HG02938 (cell line): ENCODE measurements around the gene UBALD1.
"Not testable (repeated sequence)": the region's sequence is repeated elsewhere in the genome, so short reads cannot be mapped to it uniquely, and the experiment has no call there.

Experiments
- ATAC-seq: cut with Tn5 transposase; IDR thresholded peaks from one replicate; pipeline ENCODE4 v1.9.1; 2021; ENCODE audit warnings: mild to moderate bottlenecking, moderate library complexity; ENCODE audit not compliant: unreplicated experiment

The UBALD1 gene

DNA sequence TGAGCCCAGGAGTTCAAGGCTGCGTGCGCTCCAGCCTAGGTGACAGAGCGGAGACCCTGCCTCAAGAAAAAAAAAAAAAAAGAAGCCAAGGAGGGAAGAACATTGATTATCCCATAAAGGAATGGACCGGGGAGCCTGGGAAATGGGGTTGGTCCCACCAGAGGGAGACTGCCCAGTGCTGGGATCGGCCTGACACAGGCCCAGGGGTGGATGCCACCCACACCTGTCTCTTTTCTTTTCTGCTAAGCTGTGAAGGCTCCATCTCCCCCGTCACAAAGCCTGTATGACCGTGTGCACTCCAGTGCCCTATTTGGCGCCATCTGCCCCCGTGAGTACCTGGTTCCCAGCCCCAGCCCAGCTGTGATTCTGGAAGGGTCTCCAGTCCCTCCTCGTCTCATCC lies 15.7 kb downstream of the UBALD1 start:
- ATAC-seq, result no peak

DNA sequence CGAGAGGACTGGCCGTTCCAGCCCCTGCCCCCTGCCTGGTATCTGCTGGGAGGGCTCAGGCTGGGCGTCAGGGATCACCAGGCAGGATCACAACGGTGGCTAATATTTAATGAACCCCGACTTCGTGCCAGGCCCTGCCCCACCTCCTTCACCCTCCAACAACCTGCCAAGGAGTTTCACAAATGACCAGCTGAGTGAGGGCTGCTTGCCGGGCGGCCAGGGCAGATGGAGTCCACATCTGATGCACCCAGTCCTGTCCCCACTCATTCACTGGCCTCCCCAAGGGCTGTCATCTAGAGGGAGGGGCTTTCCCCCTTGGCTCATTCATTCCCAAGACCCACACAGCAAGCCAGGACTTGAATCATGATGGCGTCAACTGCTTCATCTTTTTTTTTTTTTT lies 17.5 kb downstream of the UBALD1 start:
- ATAC-seq, result no peak

DNA sequence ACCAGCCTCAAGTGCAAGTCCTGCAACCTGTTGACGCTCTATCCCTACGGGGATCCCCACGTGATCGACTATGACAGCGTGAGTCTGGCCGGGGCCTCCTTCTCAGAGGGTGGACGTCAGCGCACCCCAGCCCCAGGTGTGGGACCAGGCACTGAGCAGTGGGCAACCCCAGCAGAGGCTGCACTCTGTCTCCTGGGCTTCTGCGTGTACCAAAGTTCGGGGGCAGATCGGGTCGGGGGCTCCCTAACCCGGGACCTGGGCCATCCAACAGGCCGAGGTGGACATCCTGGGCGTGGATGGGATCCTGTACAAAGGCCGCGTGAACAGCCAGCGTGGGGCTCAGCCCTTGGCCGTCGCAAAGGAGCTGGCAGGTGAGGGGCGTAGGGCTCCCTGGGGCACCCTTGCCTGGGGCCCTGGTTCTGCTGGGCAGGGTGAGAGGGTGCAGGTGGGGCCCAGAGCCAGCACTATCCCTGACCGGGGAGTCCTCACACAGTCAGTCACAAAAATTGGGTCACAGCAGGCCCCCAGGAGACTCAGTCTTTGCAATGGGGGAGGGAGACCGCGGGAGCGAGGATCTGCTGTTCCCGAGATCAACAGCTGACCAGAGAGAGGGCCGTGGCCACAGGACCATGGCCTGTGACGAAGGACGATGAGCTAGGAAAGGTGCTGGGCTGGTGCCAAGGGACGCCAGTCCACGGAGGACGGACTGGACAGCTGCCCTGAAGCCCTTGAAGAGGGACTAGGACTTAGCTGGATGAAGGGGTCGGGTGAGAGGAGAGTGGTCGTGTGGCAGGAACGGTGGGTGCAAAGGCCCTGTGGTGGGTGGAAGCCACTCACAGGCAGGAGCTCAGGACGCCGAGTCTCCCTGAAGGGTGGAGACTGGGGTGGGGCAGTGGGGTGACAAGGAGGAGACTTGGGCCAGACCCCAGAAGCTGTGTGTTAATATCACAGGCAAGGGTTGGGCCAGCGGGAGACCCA lies 20.0 kb downstream of the UBALD1 start:
- ATAC-seq, result no peak

DNA sequence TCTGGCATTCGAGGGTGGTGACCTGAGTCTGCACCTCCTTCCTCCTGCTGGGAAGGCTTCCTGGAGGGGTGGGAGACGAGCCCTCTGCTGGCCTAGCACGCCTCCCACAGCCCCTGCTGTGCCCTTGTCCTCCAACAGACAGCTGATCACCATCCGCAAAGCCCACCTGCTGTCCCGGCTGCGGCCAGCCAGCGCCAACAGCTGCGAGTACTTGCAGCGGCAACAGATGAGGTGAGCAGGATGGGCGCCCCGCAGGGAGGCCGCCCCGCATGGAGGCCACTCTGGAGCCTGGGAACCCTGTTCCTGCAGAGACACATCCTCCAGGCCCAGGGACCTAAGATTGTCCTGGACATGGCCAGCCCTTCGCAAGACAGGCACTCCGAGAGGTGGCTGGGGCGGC lies 21.6 kb downstream of the UBALD1 start:
- no peak for ATAC-seq

DNA sequence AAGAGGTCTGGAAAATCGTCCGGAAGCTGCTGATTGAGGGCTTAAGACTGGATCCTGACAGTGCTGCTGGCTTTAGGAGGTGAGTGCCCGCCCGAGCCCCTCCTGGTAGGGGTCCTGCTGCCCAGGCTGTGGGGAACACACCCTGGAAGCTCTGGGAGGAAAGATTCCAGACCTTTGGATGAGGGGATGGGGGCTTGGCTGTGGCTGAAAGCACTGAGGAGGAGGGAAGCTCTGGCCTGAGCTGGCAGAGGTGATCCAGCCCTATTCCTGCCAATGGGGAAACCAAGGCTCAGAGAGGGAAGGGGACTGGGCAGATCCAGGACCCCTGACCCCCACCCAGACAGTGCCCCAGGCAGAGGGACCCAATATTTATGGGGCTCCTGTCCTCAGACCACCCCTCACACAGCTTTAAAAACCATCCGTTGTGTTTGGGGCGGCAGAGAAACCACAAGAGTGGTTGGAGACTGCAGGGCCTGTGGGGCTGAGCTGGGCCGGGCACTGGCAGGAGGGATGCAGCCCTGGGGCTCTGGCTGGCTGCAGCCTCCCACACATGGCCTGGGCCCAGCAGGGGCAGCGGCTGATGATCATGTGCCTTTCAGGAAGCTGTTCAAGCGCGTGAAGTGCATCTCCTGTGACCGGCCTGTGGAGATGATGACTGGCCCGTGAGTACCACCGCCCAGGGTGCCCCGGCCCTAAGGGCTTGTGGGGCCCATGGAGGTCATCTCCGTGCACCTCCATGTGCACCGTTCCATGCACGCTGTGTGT lies 22.8 kb downstream of the UBALD1 start:
- no peak for ATAC-seq

DNA sequence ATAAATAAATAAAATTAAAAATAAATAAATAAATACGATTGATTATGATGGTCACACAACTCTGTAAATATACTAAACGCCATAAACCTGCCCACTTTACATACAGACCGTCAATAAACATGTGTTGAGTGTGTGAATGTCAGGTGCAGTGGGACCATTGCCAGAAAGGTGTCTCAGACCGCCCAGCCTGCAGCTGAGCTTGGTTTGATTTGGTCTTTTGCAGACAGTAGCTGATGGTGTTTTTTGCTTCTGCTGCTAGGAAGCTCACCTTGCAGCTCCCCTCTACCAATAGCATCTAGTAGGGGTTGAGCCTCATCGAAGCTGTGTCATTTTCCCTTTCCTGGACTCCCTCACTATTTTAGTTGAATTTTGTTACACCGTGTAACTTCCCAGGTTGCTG lies 23.5 kb downstream of the UBALD1 start:
- no peak for ATAC-seq

DNA sequence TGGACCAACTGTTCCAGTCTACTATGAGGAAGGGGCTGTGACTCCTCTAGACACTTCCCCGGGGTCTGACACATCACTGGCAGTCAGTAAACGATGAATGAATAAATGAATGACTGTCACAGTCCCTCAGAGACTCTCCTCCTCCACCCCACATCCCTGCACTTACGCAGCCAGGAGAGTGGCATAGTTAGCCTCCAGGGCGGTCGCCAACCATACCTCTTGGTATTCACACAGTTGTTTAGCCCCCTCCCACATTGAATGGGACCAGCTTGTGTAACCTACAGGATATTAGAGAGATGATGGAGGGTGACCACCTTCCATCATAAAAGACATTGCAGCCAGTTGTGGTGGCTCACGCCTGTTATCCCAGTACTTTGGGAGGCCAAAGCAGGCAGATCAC lies 25.7 kb downstream of the UBALD1 start:
- ATAC-seq, result no peak

DNA sequence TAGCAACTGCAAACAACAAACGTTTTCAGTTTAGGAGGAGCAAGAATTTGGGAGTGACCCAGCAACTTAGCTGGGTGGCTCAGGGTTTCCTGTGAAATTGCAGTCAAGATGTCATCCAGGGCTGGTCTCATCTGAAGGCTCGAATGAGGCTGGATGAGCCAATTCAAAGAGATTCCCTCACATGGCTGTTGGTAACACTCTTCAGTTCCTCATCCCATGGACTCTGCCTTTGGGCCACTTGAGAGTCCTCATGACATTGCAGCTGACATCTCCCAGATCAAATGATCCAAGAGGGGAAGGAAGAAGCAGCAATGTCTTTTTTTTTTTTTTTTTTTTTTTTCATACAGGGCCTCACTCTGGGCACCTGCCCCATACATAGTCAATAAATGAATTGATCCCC lies 26.3 kb downstream of the UBALD1 start:
- ATAC-seq, result no peak

DNA sequence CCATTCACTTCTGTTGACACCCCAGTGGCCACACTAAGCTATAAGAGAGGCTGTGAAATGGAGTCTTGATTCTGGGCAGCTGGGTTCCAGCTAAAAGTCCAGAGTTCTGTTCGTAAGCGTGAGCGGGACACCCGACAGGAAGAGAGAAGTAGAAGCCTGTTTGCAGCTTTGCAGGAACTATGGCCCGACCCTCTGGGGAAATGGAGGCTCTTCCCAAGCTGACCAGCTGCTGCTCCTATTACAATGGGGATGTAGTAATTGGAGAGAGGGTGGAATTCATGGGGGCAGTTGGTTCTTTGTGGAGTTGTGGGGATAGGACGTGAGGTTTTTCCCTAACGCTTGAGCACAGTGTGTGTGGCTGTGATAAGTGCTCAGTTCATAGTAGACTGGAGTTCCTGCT lies 28.4 kb downstream of the UBALD1 start:
- no peak for ATAC-seq

DNA sequence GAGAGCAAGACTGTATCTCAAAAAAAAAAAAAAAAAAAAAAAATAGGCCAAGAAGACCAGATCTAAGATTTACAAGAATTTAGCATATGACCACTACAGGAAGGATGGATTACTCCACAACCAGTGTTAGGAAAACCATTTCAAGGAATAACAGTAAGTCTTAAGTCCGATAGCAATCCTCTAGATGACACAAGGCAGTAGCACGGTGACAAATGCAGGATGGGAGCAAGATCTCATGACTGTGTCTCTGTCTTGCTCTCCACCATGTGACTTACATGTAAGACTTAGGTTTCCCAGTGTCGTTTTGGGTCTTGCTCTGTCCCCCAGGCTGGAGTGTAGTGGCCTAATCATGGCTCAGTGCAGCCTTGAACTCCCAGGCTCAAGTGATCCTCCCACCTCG lies 30.8 kb downstream of the UBALD1 start:
- no peak for ATAC-seq

DNA sequence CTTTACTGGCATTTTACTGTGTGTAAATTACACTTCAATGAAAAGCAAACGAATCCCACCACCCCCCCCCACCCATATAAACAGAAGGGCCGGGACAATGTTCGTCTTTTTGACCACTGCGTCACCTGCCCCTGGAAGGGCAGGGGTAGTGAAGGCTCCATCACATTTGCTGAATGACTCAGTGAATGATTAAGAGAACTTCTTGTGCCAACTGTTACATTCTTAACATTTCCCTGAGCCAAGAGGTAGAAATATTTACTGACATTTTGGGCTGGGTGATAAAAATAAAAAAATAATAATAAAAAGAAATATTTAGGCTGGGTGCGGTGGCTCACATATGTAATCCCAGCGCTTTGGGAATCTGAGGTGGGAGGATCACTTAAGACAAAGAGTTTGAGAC lies 34.4 kb downstream of the UBALD1 start:
- ATAC-seq, result no peak

DNA sequence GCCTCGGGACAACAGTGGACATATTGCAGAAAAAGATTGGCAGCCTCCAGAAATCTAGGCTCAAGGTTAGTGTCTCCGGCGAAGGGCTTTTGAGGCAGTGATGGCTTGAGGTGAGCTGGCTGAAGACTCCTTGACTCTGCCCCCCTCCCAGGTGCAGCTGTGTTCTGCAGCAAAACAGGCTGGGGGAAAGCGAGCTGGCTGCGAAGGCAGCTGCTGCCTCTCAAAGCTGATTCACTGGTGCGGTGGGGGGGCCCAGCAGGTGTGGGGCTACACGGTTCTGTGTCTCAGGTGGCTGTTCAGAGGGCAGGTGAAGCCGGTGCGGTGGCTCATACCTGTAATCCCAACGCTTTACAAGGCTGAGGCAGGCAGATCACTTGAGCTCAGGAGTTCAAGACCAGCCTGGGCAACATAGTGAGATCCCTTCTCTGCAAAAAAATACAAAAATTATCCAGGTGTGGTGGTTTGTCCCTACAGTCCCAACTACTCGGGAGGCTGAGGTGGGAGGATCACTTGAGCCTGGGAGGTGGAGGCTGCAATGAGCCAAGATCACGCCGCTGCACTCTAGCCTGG lies 35.6 kb downstream of the UBALD1 start:
- ATAC-seq, result no peak

DNA sequence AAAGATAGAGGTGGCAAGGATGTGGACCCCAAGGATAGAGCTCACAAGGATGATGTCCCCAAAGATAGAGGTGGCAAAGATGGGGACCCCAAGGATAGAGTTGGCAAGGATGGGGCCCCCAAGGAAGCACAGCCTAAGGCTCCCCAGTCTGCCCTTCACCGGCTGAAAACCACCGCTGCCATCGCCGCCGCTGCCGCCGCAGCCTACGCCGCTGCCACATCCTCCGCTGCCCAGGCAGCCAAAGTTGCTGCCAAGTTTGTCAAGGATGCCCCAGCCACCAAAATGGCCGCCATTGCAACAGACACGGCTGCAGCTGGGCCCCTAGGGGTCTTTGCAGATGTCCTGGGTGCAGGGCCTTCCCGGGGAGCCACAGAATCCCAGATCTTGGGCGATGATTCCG lies 38.7 kb downstream of the UBALD1 start:
- no peak for ATAC-seq

DNA sequence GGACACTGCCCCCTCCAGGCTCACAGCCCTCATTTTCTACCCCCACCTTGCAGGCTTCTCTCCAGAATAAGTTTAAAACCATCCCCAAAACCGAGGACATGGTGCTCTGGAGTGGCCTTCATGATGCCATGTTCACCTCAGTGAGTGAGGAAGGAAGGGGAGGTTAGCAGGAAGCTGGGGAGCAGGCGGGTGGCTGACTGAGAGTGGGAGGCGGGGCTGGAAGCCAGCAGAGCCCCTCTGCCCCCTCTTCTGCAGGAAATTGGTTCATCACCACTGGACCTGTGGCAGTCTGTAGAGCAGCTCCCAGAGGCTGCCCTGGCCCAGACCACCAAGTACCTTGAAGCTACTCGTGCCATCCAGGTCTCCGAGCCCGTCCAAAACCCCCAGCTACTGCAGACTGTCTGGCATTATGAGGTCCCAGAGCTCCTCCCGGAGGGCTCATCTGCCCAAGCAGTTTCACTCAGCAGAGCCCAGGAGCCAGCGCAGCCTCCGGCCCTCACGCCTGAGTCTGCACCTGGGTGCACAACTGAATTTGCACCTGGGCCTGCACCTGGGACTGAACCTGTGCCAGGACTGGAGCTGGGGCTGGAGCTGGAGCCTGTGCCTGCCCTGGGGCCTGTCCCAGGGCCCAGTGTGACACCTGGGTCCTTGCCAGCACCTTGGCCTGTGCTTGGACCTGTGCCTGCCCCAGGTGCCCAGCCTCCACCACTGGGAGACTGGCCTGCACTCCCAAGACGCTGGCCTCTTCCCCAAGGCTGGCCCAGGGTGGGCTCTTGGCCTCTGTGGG lies 39.6 kb downstream of the UBALD1 start:
- ATAC-seq, result no peak

DNA sequence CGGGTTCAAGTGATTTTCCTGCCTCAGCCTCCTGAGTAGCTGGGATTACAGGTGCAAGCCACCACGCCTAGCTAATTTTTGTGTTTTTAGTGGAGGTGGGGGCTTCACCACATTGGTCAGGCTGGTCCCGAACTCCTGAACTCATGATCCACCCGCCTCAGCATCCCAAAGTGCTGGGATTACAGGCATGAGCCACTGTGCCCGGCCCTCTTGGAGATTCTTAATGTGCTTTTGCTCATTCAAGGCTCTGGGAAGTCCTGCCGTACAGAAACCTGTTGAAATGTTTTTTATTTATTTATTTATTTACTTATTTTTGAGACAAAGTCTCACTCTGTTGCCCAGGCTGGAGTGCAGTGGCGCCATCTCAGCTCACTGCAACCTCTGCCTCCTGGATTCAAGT lies 40.8 kb downstream of the UBALD1 start:
- ATAC-seq, result not testable (repeated sequence)

DNA sequence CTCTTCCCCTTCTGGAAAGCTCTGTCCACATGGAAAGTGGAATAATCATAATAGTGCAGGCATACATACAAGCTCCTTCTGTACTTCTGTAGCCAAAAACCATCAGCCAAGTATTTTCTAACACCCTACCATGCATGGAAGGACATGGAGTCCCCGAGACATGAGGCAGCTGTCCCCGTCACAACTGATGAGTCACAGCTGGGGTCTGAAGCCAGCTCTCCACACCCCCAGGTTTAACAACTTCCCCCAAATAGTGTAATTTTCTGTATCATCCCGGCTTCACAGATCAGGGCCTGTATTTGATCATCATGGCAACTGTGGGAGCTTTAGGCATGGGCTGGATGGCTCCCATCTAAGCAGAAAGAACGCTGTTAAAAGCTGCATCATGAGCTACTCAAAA lies 42.0 kb downstream of the UBALD1 start:
- no peak for ATAC-seq

DNA sequence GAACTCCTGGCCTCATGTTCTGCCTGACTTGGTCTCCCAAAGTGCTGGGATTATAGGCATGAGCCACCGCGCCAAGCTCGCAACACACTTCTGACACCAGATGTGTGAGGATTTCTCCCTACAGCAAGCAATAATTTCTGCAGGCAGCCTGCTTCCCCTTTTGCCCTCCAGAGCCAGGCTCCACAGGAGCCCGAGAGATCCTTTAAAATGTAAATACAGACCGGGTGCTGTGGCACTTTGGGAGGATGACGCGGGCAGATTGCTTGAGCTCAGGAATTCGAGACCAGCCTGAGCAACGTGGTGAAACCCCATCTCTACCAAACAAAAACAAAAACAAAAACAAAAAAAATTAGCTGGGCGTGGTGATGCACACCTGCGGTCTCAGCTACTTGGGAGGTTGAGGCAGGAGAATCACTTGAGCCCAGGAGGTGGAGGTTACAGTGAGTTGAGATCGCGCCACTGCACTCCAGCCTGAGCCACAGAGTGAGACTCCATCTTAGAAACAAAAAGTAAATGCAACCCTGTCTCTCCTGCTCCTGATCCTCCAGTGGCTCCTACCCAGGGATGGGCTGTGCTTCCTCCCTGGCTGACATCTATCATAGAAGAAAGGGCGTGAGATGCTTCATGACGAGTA lies 43.9 kb downstream of the UBALD1 start:
- ATAC-seq, result no peak

DNA sequence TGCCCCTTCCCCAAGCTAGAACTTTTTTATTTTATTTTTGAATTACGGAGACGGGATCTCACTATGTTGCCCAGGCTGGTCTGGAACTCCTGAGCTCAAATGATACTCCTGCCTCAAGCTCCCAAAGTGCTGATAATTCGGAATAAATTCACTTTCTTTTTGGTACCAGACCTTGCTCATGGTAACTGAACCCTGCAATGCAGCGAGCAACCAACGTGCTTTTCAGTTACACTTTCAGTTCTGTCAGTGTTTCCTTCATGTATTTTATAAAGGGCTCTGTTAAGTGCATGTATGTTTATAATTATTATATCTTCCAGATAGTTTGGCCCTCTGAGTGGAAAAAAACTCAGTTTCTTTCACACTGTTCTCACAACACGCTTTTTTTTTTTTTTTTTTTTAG lies 44.6 kb downstream of the UBALD1 start:
- no peak for ATAC-seq

DNA sequence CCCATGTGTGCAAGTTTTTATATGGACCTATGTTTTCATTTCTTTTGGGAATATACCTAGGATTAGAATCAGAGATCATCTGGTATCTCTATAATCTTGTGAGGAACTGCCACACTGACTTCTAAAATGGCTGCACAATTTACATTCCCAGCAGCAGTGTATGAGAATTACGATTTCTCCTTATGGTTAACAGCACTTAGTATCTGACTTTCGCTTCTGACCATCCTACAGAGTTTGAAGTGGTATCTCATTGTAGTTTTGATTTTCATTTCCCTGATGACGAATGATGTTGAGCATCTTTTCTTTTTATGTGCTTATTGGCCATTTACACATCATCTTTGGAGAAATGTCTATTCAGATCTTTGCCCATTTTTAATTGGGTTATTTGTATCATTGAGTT lies 48.5 kb downstream of the UBALD1 start:
- ATAC-seq, result no peak

DNA sequence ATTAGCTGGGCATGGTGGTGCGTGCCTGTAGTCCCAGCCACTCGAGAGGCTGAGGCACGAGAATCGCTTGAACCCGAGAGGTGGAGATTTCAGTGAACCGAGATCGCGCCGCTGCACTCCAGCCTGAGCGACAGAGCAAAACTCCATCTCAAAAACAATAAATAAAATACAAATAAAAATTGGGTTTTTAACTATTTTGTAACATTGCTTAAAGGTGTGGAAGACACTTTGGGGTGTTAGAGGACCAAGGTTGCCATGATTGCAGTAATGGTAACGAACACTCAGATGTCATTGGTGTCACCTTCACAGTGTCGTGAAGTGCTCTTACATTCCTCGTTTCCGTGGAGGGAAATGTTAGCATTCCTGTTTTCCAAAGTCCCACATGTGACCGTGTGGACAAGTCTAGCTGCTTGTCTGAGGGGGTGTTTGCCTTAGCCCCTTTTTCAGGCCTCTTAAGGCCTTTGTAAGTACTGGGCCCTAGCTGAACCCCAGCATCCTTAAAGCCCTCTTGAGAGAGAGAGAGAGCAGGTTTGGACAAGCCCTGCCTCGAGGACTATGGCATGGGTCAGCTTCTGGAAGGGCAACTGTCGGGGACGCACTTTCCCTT lies 49.9 kb downstream of the UBALD1 start:
- ATAC-seq, result no peak
